Measurements from ENCODE around the gene ALPK3. TPM values are rescaled to one million over a fixed set of nuclear protein-coding genes. Genes with fewer than 3 reads are reported as not detected.
A peak's percentile ranks its signal among the peaks of the same experiment; 100 is the strongest.

Gene ALPK3
- total and polyA plus RNA-seq, 4 donors, result 6.8 to 86.8 (median 44.1) TPM

DNA sequence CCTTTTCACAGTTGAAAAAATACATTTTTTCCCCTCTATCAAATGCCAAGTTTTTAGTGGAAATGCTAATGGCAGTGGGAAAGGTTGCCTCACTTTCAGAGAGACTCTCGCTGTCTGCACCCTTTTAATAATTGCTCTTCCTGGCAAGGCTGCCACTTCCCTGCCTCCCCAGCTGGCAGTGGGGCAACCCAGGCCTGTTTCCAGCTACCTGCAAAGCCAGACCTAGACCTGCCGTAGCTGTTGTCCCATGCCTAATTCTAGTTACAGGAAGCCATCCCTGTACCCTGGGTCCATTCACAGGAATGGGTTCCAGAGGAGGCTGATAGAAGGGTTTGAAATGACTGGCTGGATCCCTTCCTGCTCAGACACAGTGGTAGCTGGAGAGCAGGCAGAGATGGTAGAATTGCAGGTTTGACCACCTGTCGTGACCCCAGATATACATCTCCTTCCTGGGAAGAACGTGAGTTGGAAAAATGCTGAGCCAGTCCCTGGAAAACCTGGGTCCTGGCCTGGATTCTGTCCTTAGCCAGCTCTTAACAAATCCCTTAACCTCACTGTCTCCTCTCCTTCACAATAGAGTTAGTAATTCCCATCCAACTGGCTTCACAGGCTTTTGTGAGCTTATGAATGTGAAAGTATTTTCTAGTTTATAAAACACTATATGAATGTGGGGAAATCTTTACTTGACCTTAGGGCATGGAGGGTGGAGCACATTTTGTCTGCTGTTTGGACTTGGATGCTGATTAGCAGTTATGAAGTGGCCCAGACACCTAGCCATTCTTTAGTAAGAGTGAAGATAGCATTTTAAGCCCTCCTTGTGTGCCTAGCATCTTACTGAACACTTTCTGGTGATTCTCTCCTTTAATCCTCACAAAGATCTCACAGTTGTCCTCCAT, 12.9 kb upstream of the ALPK3 start:
- intact Hi-C loops (cut with DNase I), result no loop called here
- ATAC-seq (ENCODE audit: low FRiP score) (peak; percentile 24), DNase-seq (no peak)
- H3K4me1 ChIP-seq (ENCODE audit: control insufficient read depth in 1 of 2, insufficient read depth in 2 of 2, low read length in 2 of 2), result no peaks in the 10 kb centered on the region
- no peaks in the 10 kb centered on the region for H3K9me3 ChIP-seq (ENCODE audit: control insufficient read depth, low read length)
- H3K36me3 ChIP-seq (ENCODE audit: control insufficient read depth in 1 of 2, insufficient read depth in 2 of 2, low read length in 1 of 2), result peaks cover 2 to 13% of the 10 kb centered on the region in 2 donors
- no peak overlapping the region for H3K27ac ChIP-seq (ENCODE audit: low read depth in 1 of 2, low read length in 2 of 2)
- H3K4me3 ChIP-seq (ENCODE audit: low read length in 2 of 2), result no peak overlapping the region
- 58 to 67% methylated on average over 4 of the region's 4 CpGs for whole genome bisulfite sequencing, 2 donors
- no peaks in the 10 kb centered on the region for H3K27me3 ChIP-seq (ENCODE audit: control insufficient read depth in 1 of 2, insufficient read depth in 2 of 2, low read length in 1 of 2)

DNA sequence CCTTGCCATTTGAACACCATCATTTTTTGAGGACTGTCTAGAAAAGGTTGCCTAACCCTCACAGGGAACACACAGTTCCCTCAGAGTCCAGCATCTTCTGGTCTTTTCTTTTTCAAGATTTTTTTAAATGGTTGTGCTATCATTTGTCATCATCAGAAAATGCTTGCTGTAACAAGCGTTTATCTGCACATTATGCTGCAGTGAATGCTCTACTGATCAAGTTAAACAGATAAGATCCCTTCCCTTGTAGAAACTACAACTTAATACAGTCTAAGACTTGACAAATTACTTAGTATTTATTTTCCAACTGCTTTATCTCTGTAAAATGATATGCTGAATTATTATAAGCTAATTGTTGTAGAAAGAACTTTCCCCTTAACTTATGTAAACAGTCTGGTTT, 11.9 kb upstream of the ALPK3 start:
- no peak for ATAC-seq (ENCODE audit: low FRiP score)
- Histone ChIP-seq H3K4me1 (ENCODE audit: control insufficient read depth in 1 of 2, insufficient read depth in 2 of 2, low read length in 2 of 2) (no peaks in the 10 kb centered on the region), H3K9me3 (ENCODE audit: control insufficient read depth, low read length) (no peaks in the 10 kb centered on the region), H3K36me3 (ENCODE audit: control insufficient read depth in 1 of 2, insufficient read depth in 2 of 2, low read length in 1 of 2) (peaks cover 2 to 13% of the 10 kb centered on the region in 2 donors), H3K4me3 (ENCODE audit: low read length in 2 of 2) (no peak overlapping the region), H3K27ac (ENCODE audit: low read depth in 1 of 2, low read length in 2 of 2) (no peak overlapping the region), H3K27me3 (ENCODE audit: control insufficient read depth in 1 of 2, insufficient read depth in 2 of 2, low read length in 1 of 2) (no peaks in the 10 kb centered on the region)
- intact Hi-C loops (cut with DNase I), result no loop called here
- DNase-seq, result no peak
- WGBS, 2 donors, result 41 to 45% methylated on average over 1 of the region's 1 CpG

DNA sequence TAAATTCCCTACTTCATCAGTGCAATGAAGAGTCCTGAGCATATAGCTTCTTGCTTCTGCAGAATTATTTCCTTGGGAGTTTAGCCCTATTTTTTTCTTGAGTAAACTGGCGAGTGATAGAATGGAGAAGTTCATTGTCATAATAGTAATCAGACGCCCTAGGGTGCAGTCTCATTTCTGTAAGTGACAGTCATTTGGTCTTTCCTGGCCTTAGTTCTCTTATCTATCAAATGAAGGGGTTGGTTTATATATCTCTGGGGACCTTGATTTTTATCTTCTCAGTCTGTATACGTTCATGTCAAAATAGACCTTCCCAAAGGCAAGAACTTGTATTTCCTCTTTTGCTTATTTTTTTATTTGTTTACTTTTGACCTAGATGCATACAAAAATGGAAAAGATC, 9.9 kb upstream of the ALPK3 start:
- 82 to 87% methylated on average over 3 of the region's 3 CpGs for WGBS, 2 donors
- ATAC-seq (ENCODE audit: low FRiP score) (no peak), DNase-seq (no peak)
- intact Hi-C loops (cut with DNase I), result no loop called here
- Histone ChIP-seq H3K4me1 (ENCODE audit: control insufficient read depth in 1 of 2, insufficient read depth in 2 of 2, low read length in 2 of 2) (no peaks in the 10 kb centered on the region), H3K27me3 (ENCODE audit: control insufficient read depth in 1 of 2, insufficient read depth in 2 of 2, low read length in 1 of 2) (no peaks in the 10 kb centered on the region), H3K9me3 (ENCODE audit: control insufficient read depth, low read length) (no peaks in the 10 kb centered on the region), H3K36me3 (ENCODE audit: control insufficient read depth in 1 of 2, insufficient read depth in 2 of 2, low read length in 1 of 2) (peaks cover 2 to 8% of the 10 kb centered on the region in 2 donors), H3K27ac (ENCODE audit: low read depth in 1 of 2, low read length in 2 of 2) (no peak overlapping the region), H3K4me3 (ENCODE audit: low read length in 2 of 2) (no peak overlapping the region)

DNA sequence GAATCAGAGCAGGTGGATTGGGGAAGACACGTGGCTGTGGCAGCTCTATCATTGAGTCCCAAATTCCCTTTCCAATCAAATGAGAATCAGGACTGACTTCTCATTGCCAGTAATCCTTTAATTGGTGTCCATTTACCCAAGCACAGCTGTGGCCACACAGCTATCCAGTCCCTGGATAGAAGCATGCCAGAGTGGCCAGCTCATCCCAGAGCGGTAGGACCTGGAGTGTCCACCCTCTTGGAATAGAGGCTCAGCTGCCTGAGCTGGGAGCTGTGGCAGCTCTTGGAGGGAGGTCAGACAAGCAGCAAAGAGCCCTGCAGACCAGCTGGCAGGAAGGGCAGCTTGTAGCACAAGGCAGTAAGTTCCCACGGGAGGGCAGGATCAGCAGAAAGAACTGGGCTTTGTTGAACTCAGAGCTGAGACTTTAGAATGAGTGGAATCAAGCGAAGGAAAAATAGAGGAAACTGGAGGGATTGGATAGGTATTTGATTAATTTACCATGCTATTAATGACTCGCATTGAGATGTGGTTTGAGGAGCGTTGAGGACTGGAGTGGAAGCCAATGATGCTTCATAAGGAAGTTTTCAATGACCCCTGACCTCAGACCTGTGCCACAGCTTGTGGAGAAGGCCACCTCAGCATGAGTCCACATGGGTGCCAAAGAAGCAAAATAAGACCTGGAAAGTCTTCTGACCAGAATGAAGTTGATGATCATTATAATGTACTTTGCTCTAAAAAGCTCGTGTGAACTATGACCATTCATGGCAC, 6.9 kb upstream of the ALPK3 start:
- intact Hi-C loops (cut with DNase I), result no loop called here
- no peaks in the 10 kb centered on the region for H3K27me3 ChIP-seq (ENCODE audit: control insufficient read depth in 1 of 2, insufficient read depth in 2 of 2, low read length in 1 of 2)
- H3K27ac ChIP-seq (ENCODE audit: low read depth in 1 of 2, low read length in 2 of 2), result no peak overlapping the region
- no peak for DNase-seq
- no peaks in the 10 kb centered on the region for H3K4me1 ChIP-seq (ENCODE audit: control insufficient read depth in 1 of 2, insufficient read depth in 2 of 2, low read length in 2 of 2)
- no peaks in the 10 kb centered on the region for H3K36me3 ChIP-seq (ENCODE audit: control insufficient read depth in 1 of 2, insufficient read depth in 2 of 2, low read length in 1 of 2)
- no peaks in the 10 kb centered on the region for H3K9me3 ChIP-seq (ENCODE audit: control insufficient read depth, low read length)
- no peak for ATAC-seq (ENCODE audit: low FRiP score)
- no peak overlapping the region for H3K4me3 ChIP-seq (ENCODE audit: low read length in 2 of 2)
- WGBS, 2 donors, result 64 to 70% methylated on average over 7 of the region's 7 CpGs

DNA sequence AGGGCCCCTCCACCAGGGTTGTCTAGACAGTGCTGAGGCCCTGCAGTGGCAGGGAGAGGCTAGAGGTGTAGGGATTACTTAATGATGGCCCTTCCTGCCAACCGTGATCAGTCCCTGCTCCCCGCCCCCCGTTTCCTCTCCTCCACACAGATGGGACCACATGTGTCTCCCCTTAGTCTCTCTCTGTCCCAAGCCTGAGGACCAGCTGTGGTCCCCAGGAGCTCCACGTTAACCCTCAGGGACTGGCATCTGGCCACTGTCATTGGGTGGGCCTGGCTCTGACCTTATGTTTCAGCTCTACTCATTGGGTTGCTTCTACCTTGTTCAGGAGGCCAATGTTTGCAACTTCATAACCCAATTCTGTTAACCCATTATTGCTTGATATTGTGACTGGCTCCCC, 6.0 kb upstream of the ALPK3 start:
- no peak for DNase-seq
- no peak for ATAC-seq (ENCODE audit: low FRiP score)
- no peaks in the 10 kb centered on the region for H3K27me3 ChIP-seq (ENCODE audit: control insufficient read depth in 1 of 2, insufficient read depth in 2 of 2, low read length in 1 of 2)
- H3K36me3 ChIP-seq (ENCODE audit: control insufficient read depth in 1 of 2, insufficient read depth in 2 of 2, low read length in 1 of 2), result no peaks in the 10 kb centered on the region
- H3K9me3 ChIP-seq (ENCODE audit: control insufficient read depth, low read length), result no peaks in the 10 kb centered on the region
- intact Hi-C loops (cut with DNase I), result no loop called here
- no peak overlapping the region for H3K27ac ChIP-seq (ENCODE audit: low read depth in 1 of 2, low read length in 2 of 2)
- 88% methylated on average over 4 of the region's 4 CpGs for WGBS, 2 donors
- no peaks in the 10 kb centered on the region for H3K4me1 ChIP-seq (ENCODE audit: control insufficient read depth in 1 of 2, insufficient read depth in 2 of 2, low read length in 2 of 2)
- H3K4me3 ChIP-seq (ENCODE audit: low read length in 2 of 2), result no peak overlapping the region

DNA sequence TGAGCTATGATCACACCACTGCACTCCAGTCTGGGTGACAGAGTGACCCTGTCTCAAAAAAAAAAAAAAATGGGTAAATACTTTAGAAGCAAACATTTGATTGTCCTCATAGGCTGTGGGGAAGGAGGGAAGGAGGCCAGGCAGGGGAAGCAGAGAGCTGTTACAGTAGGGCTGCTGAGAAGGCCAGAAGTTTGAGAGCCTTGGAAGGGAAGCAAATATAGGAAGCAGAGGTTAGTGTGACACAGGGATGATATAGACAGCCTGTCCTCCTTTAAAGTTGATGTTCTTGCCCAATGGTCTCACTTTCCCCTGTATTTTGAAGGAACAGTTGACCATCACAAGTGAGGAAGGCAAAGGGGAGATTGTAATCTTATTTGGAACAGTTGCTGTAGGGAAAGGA, 5.3 kb upstream of the ALPK3 start:
- Histone ChIP-seq H3K27ac (ENCODE audit: low read depth in 1 of 2, low read length in 2 of 2) (no peak overlapping the region), H3K4me3 (ENCODE audit: low read length in 2 of 2) (no peak overlapping the region), H3K9me3 (ENCODE audit: control insufficient read depth, low read length) (no peaks in the 10 kb centered on the region), H3K27me3 (ENCODE audit: control insufficient read depth in 1 of 2, insufficient read depth in 2 of 2, low read length in 1 of 2) (no peaks in the 10 kb centered on the region), H3K4me1 (ENCODE audit: control insufficient read depth in 1 of 2, insufficient read depth in 2 of 2, low read length in 2 of 2) (no peaks in the 10 kb centered on the region), H3K36me3 (ENCODE audit: control insufficient read depth in 1 of 2, insufficient read depth in 2 of 2, low read length in 1 of 2) (no peaks in the 10 kb centered on the region)
- DNase-seq (no peak), ATAC-seq (ENCODE audit: low FRiP score) (no peak)
- intact Hi-C loops (cut with DNase I), result no loop called here

DNA sequence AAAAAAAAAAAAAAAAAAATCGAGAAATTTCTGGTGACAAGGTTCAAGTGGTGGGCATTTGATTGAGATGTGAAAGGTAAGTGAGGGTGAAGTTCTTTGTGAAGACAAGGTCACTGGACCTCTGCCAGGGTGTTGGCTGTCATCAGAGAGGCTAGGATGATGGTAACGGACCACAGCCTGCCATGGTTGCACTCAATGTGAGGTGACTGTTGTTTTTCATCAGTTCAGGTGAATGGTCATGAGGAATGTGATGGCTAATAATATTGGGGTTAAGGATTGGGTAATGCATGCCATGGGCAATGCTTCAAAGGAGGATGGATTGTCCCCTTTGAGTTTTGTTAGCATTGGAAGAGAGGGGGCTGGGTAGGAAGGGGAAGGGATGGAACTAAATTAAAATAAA, 4.3 kb upstream of the ALPK3 start:
- intact Hi-C loops (cut with DNase I), result no loop called here
- H3K4me1 ChIP-seq (ENCODE audit: control insufficient read depth in 1 of 2, insufficient read depth in 2 of 2, low read length in 2 of 2), result no peaks in the 10 kb centered on the region
- H3K4me3 ChIP-seq (ENCODE audit: low read length in 2 of 2), result no peak overlapping the region
- no peaks in the 10 kb centered on the region for H3K9me3 ChIP-seq (ENCODE audit: control insufficient read depth, low read length)
- H3K27me3 ChIP-seq (ENCODE audit: control insufficient read depth in 1 of 2, insufficient read depth in 2 of 2, low read length in 1 of 2), result no peaks in the 10 kb centered on the region
- ATAC-seq (ENCODE audit: low FRiP score) (no peak), DNase-seq (no peak)
- H3K36me3 ChIP-seq (ENCODE audit: control insufficient read depth in 1 of 2, insufficient read depth in 2 of 2, low read length in 1 of 2), result no peaks in the 10 kb centered on the region
- H3K27ac ChIP-seq (ENCODE audit: low read depth in 1 of 2, low read length in 2 of 2), result no peak overlapping the region
- WGBS, 2 donors, result 93 to 100% methylated on average over 2 of the region's 2 CpGs

DNA sequence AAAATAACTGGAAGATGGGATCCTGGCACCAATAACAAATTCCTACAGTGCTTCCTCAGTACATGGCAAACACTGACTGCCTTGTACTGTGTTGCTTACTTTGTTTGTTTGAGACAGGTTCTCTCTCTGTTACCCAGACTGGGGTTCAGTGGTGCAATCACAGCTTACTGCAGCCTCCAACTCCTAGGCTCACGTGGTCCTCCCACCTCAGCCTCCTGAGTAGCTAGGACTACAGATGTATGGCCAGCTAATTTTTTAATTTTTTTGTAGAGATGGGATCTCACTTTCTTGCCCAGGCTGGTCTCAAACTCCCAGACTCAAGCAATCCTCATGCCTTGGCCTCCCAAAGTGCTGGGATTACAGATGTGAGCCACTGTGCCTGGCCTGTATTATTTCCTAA, 3.7 kb upstream of the ALPK3 start:
- no peak for ATAC-seq (ENCODE audit: low FRiP score)
- Histone ChIP-seq H3K9me3 (ENCODE audit: control insufficient read depth, low read length) (no peaks in the 10 kb centered on the region), H3K36me3 (ENCODE audit: control insufficient read depth in 1 of 2, insufficient read depth in 2 of 2, low read length in 1 of 2) (no peaks in the 10 kb centered on the region), H3K4me1 (ENCODE audit: control insufficient read depth in 1 of 2, insufficient read depth in 2 of 2, low read length in 2 of 2) (no peaks in the 10 kb centered on the region), H3K4me3 (ENCODE audit: low read length in 2 of 2) (no peak overlapping the region), H3K27ac (ENCODE audit: low read depth in 1 of 2, low read length in 2 of 2) (no peak overlapping the region), H3K27me3 (ENCODE audit: control insufficient read depth in 1 of 2, insufficient read depth in 2 of 2, low read length in 1 of 2) (no peaks in the 10 kb centered on the region)
- 97 to 100% methylated on average over 1 of the region's 1 CpG for WGBS, 2 donors
- no peak for DNase-seq
- intact Hi-C loops (cut with DNase I), result no loop called here

DNA sequence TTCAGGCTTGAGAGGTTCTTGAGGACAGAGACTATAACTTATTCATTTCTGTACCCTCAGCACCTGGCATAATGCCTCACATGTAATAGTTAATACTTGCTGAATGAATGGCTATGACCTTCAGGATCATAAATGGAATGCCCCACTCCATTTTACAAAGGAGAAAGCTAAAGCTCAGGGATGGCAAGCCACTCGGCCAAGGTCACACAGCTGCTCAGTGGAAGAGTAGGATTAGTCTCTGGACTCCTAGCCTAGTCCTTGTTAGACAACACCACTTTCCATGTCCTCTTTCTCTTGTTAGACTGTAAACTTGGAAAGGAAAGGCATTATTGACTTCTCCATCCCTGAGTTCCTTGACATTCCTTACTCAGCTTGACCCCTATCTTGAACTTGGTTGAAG, 3.2 kb upstream of the ALPK3 start:
- H3K27ac ChIP-seq (ENCODE audit: low read depth in 1 of 2, low read length in 2 of 2), result no peak overlapping the region
- WGBS, 2 donors, result 93 to 97% methylated on average over 1 of the region's 1 CpG
- intact Hi-C loops (cut with DNase I), result loop anchor here in 1 of 2 donors (2.0 kb wide), 1 partner anchor 63 kb away; no protein-coding TSS in a partner anchor
- H3K4me3 ChIP-seq (ENCODE audit: low read length in 2 of 2), result no peak overlapping the region
- DNase-seq (no peak), ATAC-seq (ENCODE audit: low FRiP score) (no peak)
- no peaks in the 10 kb centered on the region for H3K9me3 ChIP-seq (ENCODE audit: control insufficient read depth, low read length)
- H3K27me3 ChIP-seq (ENCODE audit: control insufficient read depth in 1 of 2, insufficient read depth in 2 of 2, low read length in 1 of 2), result no peaks in the 10 kb centered on the region
- H3K4me1 ChIP-seq (ENCODE audit: control insufficient read depth in 1 of 2, insufficient read depth in 2 of 2, low read length in 2 of 2), result no peaks in the 10 kb centered on the region
- no peaks in the 10 kb centered on the region for H3K36me3 ChIP-seq (ENCODE audit: control insufficient read depth in 1 of 2, insufficient read depth in 2 of 2, low read length in 1 of 2)
